Mesodermal cell (in vitro differentiated cells): ENCODE measurements around the gene REXO5.

Source experiments
- H3K27ac ChIP-seq: 2 replicates; pipeline ENCODE4 v1.7.0; 2013; ENCODE audit warnings: mild to moderate bottlenecking, low read depth, low read length, moderate library complexity; ENCODE audit not compliant: severe bottlenecking
- H3K36me3 ChIP-seq: 2 replicates; pipeline ENCODE4 v1.7.1; 2013; ENCODE audit warnings: mild to moderate bottlenecking, low read length, moderate library complexity; ENCODE audit not compliant: control insufficient read depth, insufficient read depth
- H3K4me1 ChIP-seq: one replicate; pipeline ENCODE4 v1.7.1; 2013; ENCODE audit warnings: mild to moderate bottlenecking, low read length; ENCODE audit not compliant: insufficient read depth, control insufficient read depth, poor library complexity, severe bottlenecking
- H3K4me3 ChIP-seq: 2 replicates; pipeline ENCODE4 v1.7.0; 2013; ENCODE audit warnings: low read length, control low read depth, mild to moderate bottlenecking; ENCODE audit not compliant: insufficient read depth, poor library complexity, severe bottlenecking; ENCODE audit errors: extremely low read depth
- H3K9me3 ChIP-seq: 2 replicates; pipeline ENCODE4 v1.7.1; 2013; ENCODE audit warnings: mild to moderate bottlenecking, low read length, moderate library complexity; ENCODE audit not compliant: control insufficient read depth
- WGBS, 2 experiments: methylation state at CpG; one replicate each; pipeline ENCODE4 v1.1.5; 2013; ENCODE audit warnings: missing lambda C conversion rate in 2 of 2; ENCODE audit not compliant: insufficient coverage in 2 of 2; 5-methylcytosine and 5-hydroxymethylcytosine counted together

Gene REXO5

DNA sequence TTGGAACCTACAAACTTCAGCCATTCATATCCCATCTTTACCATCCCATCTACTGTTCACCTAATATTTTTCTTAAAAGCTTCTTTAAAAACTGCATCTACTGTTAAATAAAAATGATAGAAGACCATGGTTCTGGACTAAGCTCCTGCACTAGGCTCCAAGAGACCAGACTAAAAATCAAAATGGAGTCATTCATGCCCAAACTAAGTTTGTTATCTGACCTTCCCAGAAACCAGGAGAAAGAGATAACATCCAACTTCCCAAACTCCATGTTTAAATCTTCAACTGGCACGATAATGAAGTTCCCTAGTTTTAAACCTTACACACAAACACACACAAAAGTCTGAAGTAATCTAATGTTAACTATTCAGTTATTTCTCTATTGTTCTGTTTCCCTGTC lies 80.0 kb downstream of the REXO5 start:
- Histone ChIP-seq H3K27ac (no peak overlapping the region), H3K4me1 (no peaks in the 10 kb centered on the region), H3K4me3 (no peak overlapping the region), H3K36me3 (peaks cover 13% of the 10 kb centered on the region), H3K9me3 (no peaks in the 10 kb centered on the region)
- WGBS, 2 experiments: no CpG with 5 or more reads among the region's 1 CpG

DNA sequence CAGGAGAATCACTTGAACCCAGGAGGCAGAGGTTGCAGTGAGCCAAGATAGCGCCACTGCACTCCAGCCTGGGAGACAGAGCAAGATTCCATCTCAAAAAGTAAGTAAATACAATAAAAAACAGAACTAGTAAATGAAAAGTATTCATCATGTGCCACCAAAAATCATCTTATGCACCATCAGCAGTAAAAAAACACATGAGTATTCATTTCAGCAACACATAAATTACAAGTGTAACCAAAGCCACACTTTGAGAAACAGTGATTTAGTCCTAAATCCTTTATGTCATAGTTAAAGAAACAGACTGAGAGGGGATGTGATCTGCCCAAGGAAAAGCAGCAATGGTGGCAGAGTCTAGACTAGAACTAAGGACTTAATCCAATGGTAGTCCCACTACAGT lies 80.9 kb downstream of the REXO5 start:
- WGBS, 2 experiments: no CpG with 5 or more reads among the region's 1 CpG
- Histone ChIP-seq H3K4me3 (no peak overlapping the region), H3K36me3 (peaks cover 21% of the 10 kb centered on the region), H3K4me1 (no peaks in the 10 kb centered on the region), H3K27ac (no peak overlapping the region), H3K9me3 (no peaks in the 10 kb centered on the region)

DNA sequence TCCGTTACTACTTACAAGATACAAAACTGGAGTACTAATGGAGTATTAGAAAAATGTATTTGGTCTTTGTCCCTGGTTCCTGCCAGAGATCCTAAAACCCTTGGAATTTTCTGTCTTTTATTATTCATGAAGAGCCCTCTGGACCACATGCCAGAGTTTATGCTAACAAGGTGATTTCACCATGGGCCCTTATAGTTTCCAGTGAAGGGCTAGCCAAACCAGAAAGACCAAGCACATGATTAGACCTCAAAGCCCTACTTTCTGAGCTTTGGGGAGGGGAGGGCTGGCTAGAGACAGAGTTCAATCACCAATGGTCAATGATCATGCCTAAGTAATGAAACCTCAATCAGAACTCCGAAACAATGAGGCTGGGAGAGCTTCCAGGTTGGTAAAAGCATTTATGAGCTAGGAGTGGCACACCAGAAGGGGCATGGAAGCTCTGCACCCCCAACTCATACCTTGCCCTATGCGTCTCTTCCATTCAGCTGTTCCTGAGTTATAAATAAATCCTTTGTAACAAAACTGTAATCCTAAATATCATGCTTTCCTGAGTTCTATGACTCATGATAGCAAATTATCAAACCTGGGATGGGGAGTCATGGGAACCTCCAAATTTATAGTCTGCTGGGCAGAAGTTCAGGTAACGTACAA lies 83.4 kb downstream of the REXO5 start:
- no peak overlapping the region for H3K4me3 ChIP-seq
- no peaks in the 10 kb centered on the region for H3K4me1 ChIP-seq
- no peaks in the 10 kb centered on the region for H3K9me3 ChIP-seq
- H3K36me3 ChIP-seq: peaks cover 40% of the 10 kb centered on the region
- H3K27ac ChIP-seq: no peak overlapping the region
- WGBS, 2 experiments: 100% methylated on average over 2 of the region's 4 CpGs

DNA sequence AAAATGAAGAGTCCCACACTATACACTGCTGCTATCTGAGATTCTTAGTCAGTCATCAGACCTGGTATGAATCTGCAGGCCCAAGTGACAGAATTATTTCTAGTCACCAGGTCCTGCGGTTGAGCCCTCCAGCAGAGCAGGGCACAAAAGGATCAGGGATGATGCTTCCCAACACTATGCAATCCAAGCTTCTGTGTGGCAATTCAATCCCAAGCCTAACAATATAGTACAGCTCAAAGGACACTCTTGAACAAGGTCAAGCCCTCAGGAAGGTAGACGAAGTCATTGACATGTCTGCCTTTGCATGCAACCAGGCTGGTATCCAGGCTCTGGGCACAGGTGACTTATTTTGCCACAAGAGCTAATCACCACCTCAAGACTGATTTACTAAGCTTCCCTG lies 88.1 kb downstream of the REXO5 start:
- Histone ChIP-seq H3K9me3 (no peaks in the 10 kb centered on the region), H3K4me1 (peaks cover 10% of the 10 kb centered on the region), H3K4me3 (no peak overlapping the region), H3K27ac (no peak overlapping the region), H3K36me3 (peaks cover 56% of the 10 kb centered on the region)
- 76 to 80% methylated on average over 2 of the region's 2 CpGs for whole genome bisulfite sequencing, 2 experiments

DNA sequence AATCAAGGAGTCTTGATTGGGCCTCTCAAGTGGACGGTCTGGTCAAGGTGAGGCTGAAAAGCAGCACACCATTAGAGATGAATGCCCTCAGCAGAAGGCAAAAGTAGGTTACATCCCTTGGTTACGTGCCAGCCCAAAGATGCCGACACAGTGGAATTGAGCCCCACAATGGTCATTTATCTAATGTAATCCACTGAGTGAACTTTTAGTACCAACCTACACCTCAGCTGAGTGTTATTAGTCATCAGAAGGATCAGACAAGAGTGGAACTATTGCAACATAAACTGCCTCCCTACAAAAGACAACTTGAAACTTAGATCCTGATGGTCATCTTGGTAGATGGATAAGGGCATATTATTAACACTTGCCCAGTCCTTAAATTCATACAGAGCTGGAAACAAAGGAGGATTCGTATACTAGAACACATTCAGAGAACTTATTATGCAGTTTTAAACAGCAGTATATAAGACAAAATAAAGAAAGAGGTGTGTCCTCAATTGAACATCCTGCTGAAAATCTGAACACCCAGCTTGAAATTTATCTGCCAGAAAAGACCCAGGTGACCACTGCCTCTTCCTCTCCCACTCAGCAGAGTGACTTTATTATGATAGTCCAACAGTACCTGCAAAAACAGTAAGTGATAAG lies 91.0 kb downstream of the REXO5 start:
- Histone ChIP-seq H3K27ac (no peak overlapping the region), H3K4me1 (peaks cover 19% of the 10 kb centered on the region), H3K36me3 (peaks cover 43% of the 10 kb centered on the region), H3K4me3 (no peak overlapping the region), H3K9me3 (no peaks in the 10 kb centered on the region)
- 93 to 100% methylated on average over 1 to 3 of the region's 4 CpGs for WGBS, 2 experiments

DNA sequence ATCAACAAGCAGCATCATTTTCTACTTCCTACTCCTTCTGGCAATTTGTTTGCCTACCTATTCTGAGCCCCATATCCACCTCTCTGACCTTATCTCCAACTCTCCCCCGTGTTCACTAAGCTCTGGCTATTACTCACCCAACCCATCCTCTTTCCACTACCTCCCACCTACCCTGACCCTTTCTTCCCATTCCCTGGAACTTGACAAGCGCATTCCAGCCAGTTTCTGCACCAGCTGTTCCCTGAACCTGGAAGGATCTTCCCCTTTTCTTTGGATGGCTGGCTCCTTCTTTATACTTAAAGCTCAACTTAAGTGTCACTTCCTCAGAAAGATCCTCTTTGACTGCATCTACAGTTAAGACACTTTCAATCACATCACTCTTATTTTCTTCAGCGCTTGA lies 91.6 kb downstream of the REXO5 start:
- Histone ChIP-seq H3K27ac (no peak overlapping the region), H3K9me3 (no peaks in the 10 kb centered on the region), H3K4me1 (peaks cover 19% of the 10 kb centered on the region), H3K36me3 (peaks cover 43% of the 10 kb centered on the region), H3K4me3 (no peak overlapping the region)
- 66 to 86% methylated on average over 2 of the region's 3 CpGs for WGBS, 2 experiments

DNA sequence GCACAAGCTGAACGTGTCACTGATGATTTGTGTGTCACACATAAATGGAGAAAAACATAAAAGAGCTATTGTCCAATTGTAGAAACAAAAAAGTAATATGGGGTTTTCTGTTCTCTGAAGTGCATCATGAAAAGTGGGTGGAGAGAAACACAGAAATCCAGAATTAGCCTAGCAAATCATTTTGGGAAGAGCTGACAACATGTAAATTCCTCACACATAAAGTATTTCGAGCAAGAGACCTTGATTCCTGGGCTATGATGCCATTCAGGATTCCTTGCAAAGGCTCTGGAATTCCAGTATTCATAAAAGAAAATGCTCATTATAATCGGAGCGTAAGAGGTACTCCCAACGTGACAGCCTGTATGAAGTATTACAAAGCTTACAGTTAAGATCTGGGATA lies 92.7 kb downstream of the REXO5 start:
- Histone ChIP-seq H3K36me3 (peaks cover 40% of the 10 kb centered on the region), H3K4me1 (peaks cover 21% of the 10 kb centered on the region), H3K27ac (peak overlapping the region; percentile 98), H3K4me3 (peak overlapping the region; percentile 86), H3K9me3 (no peaks in the 10 kb centered on the region)
- 41% methylated on average over 3 of the region's 5 CpGs; no CpG with 5 or more reads in 1 of the 2 experiments for WGBS, 2 experiments
